Neural cell (in vitro differentiated cells): ENCODE results near the gene BUD31. TPM values are rescaled to one million over a fixed set of nuclear protein-coding genes. Genes with fewer than 3 reads are reported as not detected.

Experiments used
- H2AFZ ChIP-seq: fragments of 200-600, 300-800 bp; sonication (generic), shearing (Covaris generic); 2 replicates; pipeline ENCODE4 v1.6.0; 2014; ENCODE audit warnings: low read depth, mild to moderate bottlenecking, antibody characterized with exemption, low read length, moderate library complexity
- H3F3A ChIP-seq: fragments of 200-600 bp; shearing (Covaris generic); 2 replicates; pipeline ENCODE4 v1.6.1; 2016; ENCODE audit warnings: mild to moderate bottlenecking, moderate library complexity, mixed read lengths, antibody characterized with exemption, low read length; ENCODE audit not compliant: insufficient read depth, poor library complexity, severe bottlenecking
- H3K27ac ChIP-seq: fragments of 200-600, 300-800 bp; sonication (generic), shearing (Covaris generic); 2 replicates; pipeline ENCODE4 v1.5.1; 2014; ENCODE audit warnings: mild to moderate bottlenecking, low read length, moderate library complexity
- H3K27me3 ChIP-seq: fragments of 300-800, 200-600 bp; sonication (generic), shearing (Covaris generic); 2 replicates; pipeline ENCODE4 v1.6.0; 2014; ENCODE audit warnings: mild to moderate bottlenecking, low read depth, low read length, moderate library complexity; ENCODE audit not compliant: insufficient read depth
- H3K36me3 ChIP-seq: fragments of 300-800, 200-600 bp; sonication (generic), shearing (Covaris generic); 2 replicates; pipeline ENCODE4 v1.5.1; 2014; ENCODE audit warnings: mild to moderate bottlenecking, antibody characterized with exemption, low read length, moderate library complexity; ENCODE audit not compliant: insufficient read depth
- H3K4me2 ChIP-seq: fragments of 300-800, 200-600 bp; sonication (generic), shearing (Covaris generic); 2 replicates; pipeline ENCODE4 v1.6.0; 2014; ENCODE audit warnings: mild to moderate bottlenecking, low read length
- H3K4me3 ChIP-seq: fragments of 300-800, 200-600 bp; sonication (generic), shearing (Covaris generic); 2 replicates; pipeline ENCODE4 v1.5.1; 2014; ENCODE audit warnings: mild to moderate bottlenecking, low read length, moderate library complexity
- H3K79me2 ChIP-seq: fragments of 200-600 bp; shearing (Covaris generic); replicated peaks from 2 replicates; pipeline ENCODE4 v1.6.0; 2014; ENCODE audit warnings: mild to moderate bottlenecking, low read length, moderate library complexity; ENCODE audit not compliant: insufficient read depth
- H3K9ac ChIP-seq: fragments of 300-800, 200-600 bp; sonication (generic), shearing (Covaris generic); 2 replicates; pipeline ENCODE4 v1.6.1; 2016; ENCODE audit warnings: mild to moderate bottlenecking, low read length, mixed read lengths
- H3K9me2 ChIP-seq: fragments of 200-600 bp; shearing (Covaris generic); 2 replicates; pipeline ENCODE4 v1.6.1; 2016; ENCODE audit warnings: mild to moderate bottlenecking, low read length, mixed read lengths; ENCODE audit not compliant: insufficient read depth
- H3K9me3 ChIP-seq: fragments of 200-600, 300-800 bp; sonication (generic), shearing (Covaris generic); 2 replicates; pipeline ENCODE4 v1.6.1; 2016; ENCODE audit warnings: mild to moderate bottlenecking, mixed run types, low read length, moderate library complexity, mixed read lengths
- H4K20me1 ChIP-seq: fragments of 200-600 bp; shearing (Covaris generic); 2 replicates; pipeline ENCODE4 v1.6.1; 2016; ENCODE audit warnings: mild to moderate bottlenecking, mixed run types; ENCODE audit not compliant: insufficient read depth
- EP300 ChIP-seq: fragments of 450-650 bp; conservative IDR thresholded peaks from 2 replicates; pipeline ENCODE4 v1.6.1; 2014; ENCODE audit warnings: antibody characterized with exemption, mild to moderate bottlenecking, moderate library complexity; ENCODE audit not compliant: poor library complexity, severe bottlenecking
- EZH2 ChIP-seq: fragments of 200-600, 300-800 bp; shearing (Covaris generic), sonication (generic); IDR thresholded peaks from 2 replicates; pipeline ENCODE4 v1.6.1; 2014; ENCODE audit warnings: antibody characterized with exemption, low read length, borderline replicate concordance, mild to moderate bottlenecking; ENCODE audit not compliant: insufficient read depth, poor library complexity, severe bottlenecking
- MXI1 ChIP-seq: fragments of 450-650 bp; conservative IDR thresholded peaks from 2 replicates; pipeline ENCODE4 v1.6.1; 2014; ENCODE audit warnings: antibody characterized with exemption, mild to moderate bottlenecking; ENCODE audit not compliant: poor library complexity, severe bottlenecking
- POLR2AphosphoS5 ChIP-seq: IDR thresholded peaks from 2 replicates; pipeline ENCODE4 v1.6.1; 2012
- RAD21 ChIP-seq: fragments of 450-650 bp; conservative IDR thresholded peaks from 2 replicates; pipeline ENCODE4 v1.6.1; 2014; ENCODE audit warnings: antibody characterized with exemption, mild to moderate bottlenecking, moderate library complexity
- SMC3 ChIP-seq: fragments of 450-650 bp; conservative IDR thresholded peaks from 2 replicates; pipeline ENCODE4 v1.6.1; 2014; ENCODE audit warnings: antibody characterized with exemption, mild to moderate bottlenecking, moderate library complexity; ENCODE audit not compliant: poor library complexity
- TAF1 ChIP-seq: IDR thresholded peaks from 2 replicates; pipeline ENCODE4 v1.6.1; 2012; ENCODE audit warnings: low read depth
- polyA plus RNA-seq: library from polyadenylated mRNA; depleted of rRNA; stranded (reverse); fragments of >200 nt; gene quantifications from 2 replicates; pipeline ENCODE4 v1.2.3, GENCODE V29; 2014
- TF ChIP-seq, protein P1 (sequence below): IDR thresholded peaks from 2 replicates; pipeline ENCODE4 v1.6.1; 2012; ENCODE audit warnings: borderline replicate concordance
- TF ChIP-seq, protein P2 (sequence below): fragments of 450-650 bp; IDR thresholded peaks from 2 replicates; pipeline ENCODE4 v1.5.1; 2014; ENCODE audit warnings: antibody characterized with exemption, mild to moderate bottlenecking, moderate library complexity; ENCODE audit not compliant: poor library complexity, severe bottlenecking

BUD31 gene
- polyA plus RNA-seq, 1 donor from 2014 or later: 251 TPM

DNA sequence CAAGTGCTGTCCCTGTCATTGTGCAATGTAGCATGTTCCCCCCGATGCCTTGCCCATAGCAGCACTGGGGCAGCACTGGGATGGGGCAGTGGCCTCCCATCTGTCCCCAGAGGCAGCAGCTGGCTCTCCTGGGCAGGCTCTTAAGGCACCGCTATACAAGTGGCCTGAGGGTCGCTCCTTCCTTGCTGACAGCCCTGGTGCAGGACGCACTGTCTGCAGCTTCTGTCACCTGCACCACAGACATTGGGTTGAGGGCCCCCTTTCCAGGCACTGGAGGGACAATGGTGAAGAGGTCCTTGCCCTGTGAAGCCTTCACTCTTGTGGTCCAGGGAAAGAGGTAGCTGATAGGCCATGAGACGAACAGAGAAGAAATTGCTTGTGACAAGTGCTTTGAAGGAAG is 40.6 kb downstream of the BUD31 start:
- no peak overlapping the region for H3K4me3 ChIP-seq
- no peaks in the 10 kb centered on the region for H3K36me3 ChIP-seq
- no peak overlapping the region for H3K27ac ChIP-seq
- no peaks in the 10 kb centered on the region for H3K9me2 ChIP-seq
- H3K27me3 ChIP-seq: no peaks in the 10 kb centered on the region
- no peaks in the 10 kb centered on the region for H4K20me1 ChIP-seq
- TF ChIP-seq, protein P1, sequence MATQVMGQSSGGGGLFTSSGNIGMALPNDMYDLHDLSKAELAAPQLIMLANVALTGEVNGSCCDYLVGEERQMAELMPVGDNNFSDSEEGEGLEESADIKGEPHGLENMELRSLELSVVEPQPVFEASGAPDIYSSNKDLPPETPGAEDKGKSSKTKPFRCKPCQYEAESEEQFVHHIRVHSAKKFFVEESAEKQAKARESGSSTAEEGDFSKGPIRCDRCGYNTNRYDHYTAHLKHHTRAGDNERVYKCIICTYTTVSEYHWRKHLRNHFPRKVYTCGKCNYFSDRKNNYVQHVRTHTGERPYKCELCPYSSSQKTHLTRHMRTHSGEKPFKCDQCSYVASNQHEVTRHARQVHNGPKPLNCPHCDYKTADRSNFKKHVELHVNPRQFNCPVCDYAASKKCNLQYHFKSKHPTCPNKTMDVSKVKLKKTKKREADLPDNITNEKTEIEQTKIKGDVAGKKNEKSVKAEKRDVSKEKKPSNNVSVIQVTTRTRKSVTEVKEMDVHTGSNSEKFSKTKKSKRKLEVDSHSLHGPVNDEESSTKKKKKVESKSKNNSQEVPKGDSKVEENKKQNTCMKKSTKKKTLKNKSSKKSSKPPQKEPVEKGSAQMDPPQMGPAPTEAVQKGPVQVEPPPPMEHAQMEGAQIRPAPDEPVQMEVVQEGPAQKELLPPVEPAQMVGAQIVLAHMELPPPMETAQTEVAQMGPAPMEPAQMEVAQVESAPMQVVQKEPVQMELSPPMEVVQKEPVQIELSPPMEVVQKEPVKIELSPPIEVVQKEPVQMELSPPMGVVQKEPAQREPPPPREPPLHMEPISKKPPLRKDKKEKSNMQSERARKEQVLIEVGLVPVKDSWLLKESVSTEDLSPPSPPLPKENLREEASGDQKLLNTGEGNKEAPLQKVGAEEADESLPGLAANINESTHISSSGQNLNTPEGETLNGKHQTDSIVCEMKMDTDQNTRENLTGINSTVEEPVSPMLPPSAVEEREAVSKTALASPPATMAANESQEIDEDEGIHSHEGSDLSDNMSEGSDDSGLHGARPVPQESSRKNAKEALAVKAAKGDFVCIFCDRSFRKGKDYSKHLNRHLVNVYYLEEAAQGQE: no peak
- no peak for TF ChIP-seq TAF1
- TF ChIP-seq MXI1: no peak
- TF ChIP-seq RAD21: no peak
- TF ChIP-seq, protein P2, sequence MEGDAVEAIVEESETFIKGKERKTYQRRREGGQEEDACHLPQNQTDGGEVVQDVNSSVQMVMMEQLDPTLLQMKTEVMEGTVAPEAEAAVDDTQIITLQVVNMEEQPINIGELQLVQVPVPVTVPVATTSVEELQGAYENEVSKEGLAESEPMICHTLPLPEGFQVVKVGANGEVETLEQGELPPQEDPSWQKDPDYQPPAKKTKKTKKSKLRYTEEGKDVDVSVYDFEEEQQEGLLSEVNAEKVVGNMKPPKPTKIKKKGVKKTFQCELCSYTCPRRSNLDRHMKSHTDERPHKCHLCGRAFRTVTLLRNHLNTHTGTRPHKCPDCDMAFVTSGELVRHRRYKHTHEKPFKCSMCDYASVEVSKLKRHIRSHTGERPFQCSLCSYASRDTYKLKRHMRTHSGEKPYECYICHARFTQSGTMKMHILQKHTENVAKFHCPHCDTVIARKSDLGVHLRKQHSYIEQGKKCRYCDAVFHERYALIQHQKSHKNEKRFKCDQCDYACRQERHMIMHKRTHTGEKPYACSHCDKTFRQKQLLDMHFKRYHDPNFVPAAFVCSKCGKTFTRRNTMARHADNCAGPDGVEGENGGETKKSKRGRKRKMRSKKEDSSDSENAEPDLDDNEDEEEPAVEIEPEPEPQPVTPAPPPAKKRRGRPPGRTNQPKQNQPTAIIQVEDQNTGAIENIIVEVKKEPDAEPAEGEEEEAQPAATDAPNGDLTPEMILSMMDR: no peak
- no peak for TF ChIP-seq POLR2AphosphoS5
- no peak for TF ChIP-seq SMC3
- no peaks in the 10 kb centered on the region for H3K79me2 ChIP-seq
- H2AFZ ChIP-seq: no peak overlapping the region
- H3K9me3 ChIP-seq: no peaks in the 10 kb centered on the region
- no peak overlapping the region for H3K4me2 ChIP-seq
- no peak overlapping the region for H3K9ac ChIP-seq
- H3F3A ChIP-seq: no peaks in the 10 kb centered on the region

DNA sequence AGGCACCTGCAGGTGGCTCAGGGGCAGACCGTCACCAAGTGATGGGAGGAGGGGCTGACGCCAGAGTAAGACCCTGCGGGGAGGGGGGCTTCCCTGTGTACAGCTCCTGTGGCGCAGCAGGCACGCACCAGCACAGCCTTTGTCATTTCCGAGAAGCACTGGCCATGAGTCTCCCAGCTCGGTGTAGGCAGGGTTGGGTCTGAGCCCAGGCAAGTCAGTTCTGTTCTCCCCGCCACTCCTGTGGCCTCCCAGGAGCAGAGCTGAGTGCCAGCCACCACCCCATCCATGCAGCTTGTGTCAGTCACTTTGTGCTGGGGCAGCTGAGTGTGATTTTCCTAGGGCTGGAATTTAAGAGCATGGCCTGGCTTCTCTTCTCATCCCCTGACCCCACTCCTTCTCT is 43.2 kb downstream of the BUD31 start:
- TF ChIP-seq POLR2AphosphoS5 (no peak), EP300 (no peak), RAD21 (no peak), MXI1 (no peak), SMC3 (no peak), EZH2 (no peak), TAF1 (no peak)
- TF ChIP-seq, protein P2: no peak
- TF ChIP-seq, protein P1: no peak
- H3K9ac ChIP-seq: no peak overlapping the region
- H3F3A ChIP-seq: no peaks in the 10 kb centered on the region
- H3K9me2 ChIP-seq: no peaks in the 10 kb centered on the region
- no peaks in the 10 kb centered on the region for H3K79me2 ChIP-seq
- H3K27ac ChIP-seq: no peak overlapping the region
- no peak overlapping the region for H2AFZ ChIP-seq
- H3K27me3 ChIP-seq: no peaks in the 10 kb centered on the region
- H3K36me3 ChIP-seq: no peaks in the 10 kb centered on the region
- H4K20me1 ChIP-seq: no peaks in the 10 kb centered on the region
- H3K4me3 ChIP-seq: no peak overlapping the region
- no peaks in the 10 kb centered on the region for H3K9me3 ChIP-seq
- H3K4me2 ChIP-seq: no peak overlapping the region
